DMS114 treated with DMSO at 0.1 percent for 48 hours (cell line): ENCODE data around the gene GPHB5.

Source experiments
- DNase-seq: peaks from one replicate; lab custom pipeline; 2025; ENCODE audit not compliant: unreplicated experiment; lab: John Stamatoyannopoulos, UW

GPHB5 gene

DNA sequence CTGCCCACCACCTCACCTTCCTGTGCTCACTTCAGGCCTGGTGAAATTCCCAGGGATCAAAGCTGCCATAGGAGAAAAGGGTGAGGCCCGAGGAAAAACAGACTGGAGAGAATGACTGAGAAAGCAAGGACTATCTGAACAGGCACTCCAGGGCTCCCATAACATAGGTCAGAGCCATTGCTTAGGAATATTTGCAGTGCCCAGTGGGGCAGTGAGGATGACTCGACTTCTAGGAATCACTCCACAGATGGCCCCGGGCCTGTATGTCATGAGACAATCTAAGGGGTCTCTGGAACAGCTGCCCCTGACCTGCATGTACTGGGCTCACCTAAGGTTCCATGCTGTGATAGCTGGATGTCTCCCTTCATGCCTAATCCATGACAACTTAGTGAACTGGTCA is 51.6 kb downstream of the GPHB5 start:
- DNase-seq, result no peak

DNA sequence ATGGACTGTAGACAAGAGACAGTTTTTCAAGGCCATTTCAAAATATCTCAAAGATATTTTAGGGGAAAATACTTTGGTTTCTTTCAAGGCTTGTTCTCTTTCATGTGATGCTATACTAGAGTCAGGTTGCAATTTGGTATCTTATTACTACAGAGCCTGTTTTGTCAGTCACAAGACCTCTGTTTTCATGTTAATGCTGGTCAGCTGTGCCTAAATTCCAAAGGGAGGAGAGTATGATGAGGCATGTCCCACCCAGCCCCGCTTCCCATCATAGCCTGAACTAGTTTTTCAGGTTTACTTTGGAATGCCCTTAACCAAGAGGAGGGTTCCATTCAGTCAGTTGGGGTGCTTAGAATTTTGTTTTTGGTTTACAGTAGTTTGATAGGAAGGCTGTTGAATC is 52.6 kb downstream of the GPHB5 start:
- DNase-seq, result no peak
